ENCODE results near the gene GSPT1. TPM values are rescaled to one million over a fixed set of nuclear protein-coding genes. Genes with fewer than 3 reads are reported as not detected.
"Not testable (repeated sequence)": the region's sequence is repeated elsewhere in the genome, so short reads cannot be mapped to it uniquely, and the experiment has no call there.

The GSPT1 gene
- total and polyA plus RNA-seq, 2 donors (not counting 1 experiment from before 2014, with no cell fraction given), result 20.6 to 72.6 TPM

DNA sequence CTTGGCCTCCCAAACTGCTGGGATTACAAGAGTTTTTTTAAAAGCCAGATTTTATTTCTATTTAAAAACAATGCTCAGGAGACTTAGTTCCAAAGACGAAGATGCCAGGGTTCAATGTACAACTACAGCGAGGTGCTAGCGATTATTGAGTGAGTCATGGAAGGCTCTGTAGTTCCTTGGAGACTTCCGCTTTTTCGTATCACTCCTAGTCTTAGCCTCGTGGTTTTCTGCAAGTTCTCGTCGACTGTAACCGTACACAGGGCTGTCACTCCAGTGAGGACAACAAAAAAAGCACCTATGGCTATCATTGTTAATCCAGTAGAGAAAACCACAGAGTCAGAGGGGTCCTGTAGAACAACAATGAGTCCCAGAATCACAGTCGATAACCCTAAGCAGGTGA is 96.0 kb downstream of the GSPT1 start:
- POLR2A ChIA-PET, result interaction anchor here (0.6 kb wide), 1 partner anchor 929 kb away, joined by 3 read pairs; no protein-coding TSS in a partner anchor
- H3K27ac Mint-ChIP-seq, result no peak overlapping the region
- DNase-seq, result no peak

DNA sequence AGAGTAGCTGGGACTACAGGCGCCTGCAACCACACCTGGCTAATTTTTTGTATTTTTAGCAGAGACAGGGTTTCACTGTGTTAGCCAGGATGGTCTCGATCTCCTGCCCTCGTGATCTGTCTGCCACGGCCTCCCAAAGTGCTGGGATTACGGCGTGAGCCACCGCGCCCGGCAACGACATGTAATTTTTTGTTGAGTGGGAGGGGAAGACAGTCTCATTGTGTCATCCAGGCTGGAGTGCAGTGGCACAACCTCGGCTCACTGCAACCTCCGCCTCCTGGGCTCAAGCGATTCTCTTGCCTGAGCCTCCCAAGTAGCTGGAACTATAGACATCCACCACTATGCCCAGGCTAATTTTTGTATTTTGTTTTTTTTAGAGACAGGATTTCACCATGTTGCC is 96.8 kb downstream of the GSPT1 start:
- WGBS (ENCODE audit: insufficient coverage), result 93% methylated on average over 11 of the region's 13 CpGs
- H3K4me1 Mint-ChIP-seq; H4K20me1 ChIP-seq (ENCODE audit: control insufficient read depth, insufficient read depth, low read length, poor library complexity, severe bottlenecking); H3K27me3 Mint-ChIP-seq; H3K4me3 ChIP-seq (ENCODE audit: control extremely low read depth in 1 of 5, extremely low read depth in 1 of 5, insufficient read depth in 1 of 5, low read depth in 2 of 5, low read length in 4 of 5); H3K4me3 Mint-ChIP-seq; H3K9ac ChIP-seq (ENCODE audit: low read length); H3K9me3 ChIP-seq (ENCODE audit: control extremely low read depth in 1 of 3, control insufficient read depth in 2 of 3, insufficient read depth in 1 of 3, low read length in 2 of 3); H3K79me2 ChIP-seq (ENCODE audit: control insufficient read depth, insufficient read depth, low read length); H3K9me3 Mint-ChIP-seq (ENCODE audit: insufficient read depth); H3K27me3 ChIP-seq (replicated peaks in 1 of 4; ENCODE audit: control extremely low read depth in 1 of 4, control insufficient read depth in 3 of 4, insufficient read depth in 4 of 4, low read length in 3 of 4); POLR2A ChIA-PET; H3K4me1 ChIP-seq (ENCODE audit: control insufficient read depth in 2 of 2, insufficient read depth in 2 of 2, low read length in 2 of 2); H2AFZ ChIP-seq (ENCODE audit: insufficient read depth, low read depth, low read length, poor library complexity, severe bottlenecking); H3K27ac ChIP-seq (ENCODE audit: low read length in 2 of 2); H3K4me2 ChIP-seq (replicated peaks; ENCODE audit: low read depth, low read length, poor library complexity, severe bottlenecking); CTCF ChIA-PET; H3K36me3 ChIP-seq (replicated peaks in 1 of 2; ENCODE audit: control extremely low read depth in 1 of 2, control insufficient read depth in 1 of 2, extremely low read depth in 1 of 2, insufficient read depth in 2 of 2, low read length in 1 of 2); H3K27ac Mint-ChIP-seq; DNase-seq; ATAC-seq (ENCODE audit: low read depth); intact Hi-C loops (cut with micrococcal nuclease): not testable (repeated sequence)

More for the DNA sequence above, 96.0 kb downstream of the GSPT1 start:
- peaks cover 2% of the 10 kb centered on the region for H3K4me1 Mint-ChIP-seq
- peak; percentile 41 for ATAC-seq (ENCODE audit: low read depth)
- 56% methylated on average over 10 of the region's 10 CpGs for WGBS (ENCODE audit: insufficient coverage)
- H3K4me2 ChIP-seq (replicated peaks; ENCODE audit: low read depth, low read length, poor library complexity, severe bottlenecking), result no peak overlapping the region
- no peak for TF ChIP-seq EZH2 (IDR thresholded peaks at IDR 0.05; ENCODE audit: borderline replicate concordance, insufficient read depth, low read depth, low read length, poor library complexity, severe bottlenecking)
- no peak overlapping the region for H3K27ac ChIP-seq (ENCODE audit: low read length in 2 of 2)
- no peaks in the 10 kb centered on the region for H3K27me3 ChIP-seq (replicated peaks in 1 of 4; ENCODE audit: control extremely low read depth in 1 of 4, control insufficient read depth in 3 of 4, insufficient read depth in 4 of 4, low read length in 3 of 4)
- intact Hi-C loops (cut with micrococcal nuclease), result no loop called here
- no peak overlapping the region for H2AFZ ChIP-seq (ENCODE audit: insufficient read depth, low read depth, low read length, poor library complexity, severe bottlenecking)
- H3K9me3 Mint-ChIP-seq (ENCODE audit: insufficient read depth), result no peaks in the 10 kb centered on the region
- H3K4me1 ChIP-seq (ENCODE audit: control insufficient read depth in 2 of 2, insufficient read depth in 2 of 2, low read length in 2 of 2), result no peaks in the 10 kb centered on the region
- no peaks in the 10 kb centered on the region for H3K79me2 ChIP-seq (ENCODE audit: control insufficient read depth, insufficient read depth, low read length)
- H3K27me3 Mint-ChIP-seq, result no peaks in the 10 kb centered on the region
- no peak overlapping the region for H3K4me3 Mint-ChIP-seq
- no peak overlapping the region for H3K9ac ChIP-seq (ENCODE audit: low read length)
- CTCF ChIA-PET, result interaction anchor here (1.4 kb wide), 1 partner anchor 413 kb away, joined by 4 read pairs; no protein-coding TSS in a partner anchor
- no peaks in the 10 kb centered on the region for H3K9me3 ChIP-seq (ENCODE audit: control extremely low read depth in 1 of 3, control insufficient read depth in 2 of 3, insufficient read depth in 1 of 3, low read length in 2 of 3)
- no peak overlapping the region for H3K4me3 ChIP-seq (ENCODE audit: control extremely low read depth in 1 of 5, extremely low read depth in 1 of 5, insufficient read depth in 1 of 5, low read depth in 2 of 5, low read length in 4 of 5)
- no peaks in the 10 kb centered on the region for H4K20me1 ChIP-seq (ENCODE audit: control insufficient read depth, insufficient read depth, low read length, poor library complexity, severe bottlenecking)
- H3K36me3 ChIP-seq (replicated peaks in 1 of 2; ENCODE audit: control extremely low read depth in 1 of 2, control insufficient read depth in 1 of 2, extremely low read depth in 1 of 2, insufficient read depth in 2 of 2, low read length in 1 of 2), result no peaks in the 10 kb centered on the region

Small RNAs within 50 kb of the gene (small RNA-seq; reads per million reads assigned to genes)
- gene AC007216.5 (ENCODE audit: insufficient read length, low read depth, low replicate concordance), result not detected
- not detected for gene COX6CP1 (ENCODE audit: insufficient read length, low read depth, low replicate concordance)

Other genes starting within 250 kb of the GSPT1 start
- gene SNN, start 247.5 kb downstream of the GSPT1 start, total RNA-seq, result 60.8 and 63.3 TPM in 2 replicates
- gene SNN, start 247.5 kb downstream of the GSPT1 start, polyA plus RNA-seq, result 55.4 and 96.2 TPM in 2 replicates
- gene TXNDC11, start 173.1 kb downstream of the GSPT1 start, total RNA-seq, result 49.7 and 50.2 TPM in 2 replicates
- 76.9 and 110 TPM in 2 replicates for gene TXNDC11, start 173.1 kb downstream of the GSPT1 start, polyA plus RNA-seq
- gene ZC3H7A, start 118.7 kb downstream of the GSPT1 start, total RNA-seq, result 113 and 126 TPM in 2 replicates
- gene ZC3H7A, start 118.7 kb downstream of the GSPT1 start, polyA plus RNA-seq, result 40.8 and 64.7 TPM in 2 replicates
- 146 and 167 TPM in 2 replicates for gene RSL1D1, start 64.4 kb downstream of the GSPT1 start, total RNA-seq
- 21.1 and 42.2 TPM in 2 replicates for gene RSL1D1, start 64.4 kb downstream of the GSPT1 start, polyA plus RNA-seq
- 36.9 and 38.1 TPM in 2 replicates for gene NPIPB2, start 26.1 kb upstream of the GSPT1 start, total RNA-seq
- 5.4 and 12.8 TPM in 2 replicates for gene NPIPB2, start 26.1 kb upstream of the GSPT1 start, polyA plus RNA-seq
- gene TNFRSF17, start 49.3 kb upstream of the GSPT1 start, total RNA-seq, result 4.6 and 6.3 TPM in 2 replicates
- 10.8 and 16.4 TPM in 2 replicates for gene TNFRSF17, start 49.3 kb upstream of the GSPT1 start, polyA plus RNA-seq
- 236 and 243 TPM in 2 replicates for gene SNX29, start 60.8 kb upstream of the GSPT1 start, total RNA-seq
- gene SNX29, start 60.8 kb upstream of the GSPT1 start, polyA plus RNA-seq, result 29.9 and 38.4 TPM in 2 replicates

Data from B cell (primary cell).